ENCODE data around the gene TMEM119. TPM values are rescaled to one million over a fixed set of nuclear protein-coding genes. Genes with fewer than 3 reads are reported as not detected.
"Not testable (repeated sequence)": the region's sequence is repeated elsewhere in the genome, so short reads cannot be mapped to it uniquely, and the experiment has no call there.

TMEM119 gene
- total RNA-seq, 2 experiments from 2014 or later: 2.1 to 2.6 TPM

- peak overlapping the region; percentile 84 for H3K27ac Mint-ChIP-seq
- CTCF ChIA-PET: interaction anchor here (6.5 to 7.0 kb wide), 2 partner anchors 11 to 54 kb away, joined by 102 to 128 read pairs; partner anchors contain the start of genes ISCU and SELPLG
- peaks cover 0 to 10% of the 10 kb centered on the region in 2 experiments for H3K9me3 ChIP-seq (ENCODE audit: control insufficient read depth in 1 of 2, insufficient read depth in 1 of 2, low read length in 2 of 2)
- TF ChIP-seq CTCF (IDR thresholded peaks at IDR 0.05): no peak
- POLR2A ChIA-PET: interaction anchor here (1.0 to 8.6 kb wide), 6 partner anchors 12 to 237 kb away, joined by 3 to 186 read pairs (median 3); partner anchors contain the start of genes ISCU, SART3, SELPLG and SSH1
- peaks cover 60% of the 10 kb centered on the region for H3K36me3 ChIP-seq (ENCODE audit: insufficient read depth, low read length)
- no peak overlapping the region for H3K4me3 ChIP-seq (ENCODE audit: low read length)
- H3K4me3 Mint-ChIP-seq: no peak overlapping the region
- ATAC-seq (ENCODE audit: poor library complexity): no peak
- no peak overlapping the region for H3K27ac ChIP-seq (ENCODE audit: low read depth in 1 of 2, low read length in 2 of 2)
- H3K27me3 Mint-ChIP-seq: no peaks in the 10 kb centered on the region
- H3K9me3 Mint-ChIP-seq: no peaks in the 10 kb centered on the region
- intact Hi-C loops (cut with DNase I, micrococcal nuclease): loop anchor here in 1 of 2 experiments (10.0 kb wide), 1 partner anchor 856 kb away; the partner anchor contains the start of gene PRDM4
- peaks cover 93% of the 10 kb centered on the region for H3K36me3 Mint-ChIP-seq (ENCODE audit: low read depth)
- no peaks in the 10 kb centered on the region for H3K27me3 ChIP-seq (ENCODE audit: control insufficient read depth in 1 of 2, insufficient read depth in 2 of 2, low read length in 2 of 2)
- no peak for DNase-seq
- peaks cover 65% of the 10 kb centered on the region for H3K4me1 Mint-ChIP-seq (ENCODE audit: low read depth)
- H3K4me1 ChIP-seq (ENCODE audit: insufficient read depth, low read length): peaks cover 80% of the 10 kb centered on the region
These were observed 22.5 kb upstream of the TMEM119 start for GRCh38 chr12:108620236-108620879.

- TF ChIP-seq CTCF (IDR thresholded peaks at IDR 0.05): no peak
- Histone ChIP-seq H3K9me3 (ENCODE audit: control insufficient read depth in 1 of 2, insufficient read depth in 1 of 2, low read length in 2 of 2) (peaks cover 0 to 12% of the 10 kb centered on the region in 2 experiments), H3K4me1 (ENCODE audit: insufficient read depth, low read length) (peaks cover 72% of the 10 kb centered on the region), H3K36me3 (ENCODE audit: insufficient read depth, low read length) (peaks cover 52% of the 10 kb centered on the region), H3K27ac (ENCODE audit: low read depth in 1 of 2, low read length in 2 of 2) (no peak overlapping the region), H3K27me3 (ENCODE audit: control insufficient read depth in 1 of 2, insufficient read depth in 2 of 2, low read length in 2 of 2) (no peaks in the 10 kb centered on the region), H3K4me3 (ENCODE audit: low read length) (no peak overlapping the region)
- no peak for ATAC-seq (ENCODE audit: poor library complexity)
- ChIA-PET CTCF (interaction anchor here (1.1 to 7.0 kb wide), 7 partner anchors 12 to 185 kb away, joined by 3 to 128 read pairs (median 27); partner anchors contain the start of genes ISCU and SELPLG), POLR2A (interaction anchor here (0.8 to 8.6 kb wide), 6 partner anchors 13 to 184 kb away, joined by 3 to 186 read pairs (median 4); partner anchors contain the start of genes ISCU, SART3 and SELPLG)
- Mint-ChIP-seq H3K4me3 (no peak overlapping the region), H3K27ac (peak overlapping the region; percentile 84), H3K27me3 (no peaks in the 10 kb centered on the region), H3K9me3 (no peaks in the 10 kb centered on the region), H3K36me3 (ENCODE audit: low read depth) (peaks cover 85% of the 10 kb centered on the region), H3K4me1 (ENCODE audit: low read depth) (peaks cover 59% of the 10 kb centered on the region)
- no peak for DNase-seq
- intact Hi-C loops (cut with DNase I, micrococcal nuclease): loop anchor here in 1 of 2 experiments (2.0 to 10.0 kb wide), 4 partner anchors 13 to 855 kb away; partner anchors contain the start of genes FICD, PRDM4 and SELPLG
These were observed 21.7 kb upstream of the TMEM119 start for GRCh38 chr12:108619369-108620160.

GRCh38 chr12:108618953-108619274 lies 21.0 kb upstream of the TMEM119 start:
- not testable (repeated sequence) for H3K4me3 Mint-ChIP-seq; ATAC-seq (ENCODE audit: poor library complexity); DNase-seq; H3K4me3 ChIP-seq (ENCODE audit: low read length); H3K9me3 Mint-ChIP-seq; H3K27me3 Mint-ChIP-seq; H3K27me3 ChIP-seq (ENCODE audit: control insufficient read depth in 1 of 2, insufficient read depth in 2 of 2, low read length in 2 of 2)
- H3K36me3 ChIP-seq (ENCODE audit: insufficient read depth, low read length): peaks cover 46% of the 10 kb centered on the region
- peaks cover 59% of the 10 kb centered on the region for H3K4me1 Mint-ChIP-seq (ENCODE audit: low read depth)
- peak overlapping the region in 1 of 2 donors; percentile 80 for H3K27ac ChIP-seq (ENCODE audit: low read depth in 1 of 2, low read length in 2 of 2)
- intact Hi-C loops (cut with DNase I, micrococcal nuclease): loop anchor here (1.0 to 5.0 kb wide), 6 partner anchors 10 to 184 kb away; partner anchors contain the start of genes FICD (in 1 of the 2) and SELPLG (in 1 of the 2)
- H3K9me3 ChIP-seq (ENCODE audit: control insufficient read depth in 1 of 2, insufficient read depth in 1 of 2, low read length in 2 of 2): peaks cover 0 to 12% of the 10 kb centered on the region in 2 experiments
- H3K4me1 ChIP-seq (ENCODE audit: insufficient read depth, low read length): peaks cover 68% of the 10 kb centered on the region
- peaks cover 79% of the 10 kb centered on the region for H3K36me3 Mint-ChIP-seq (ENCODE audit: low read depth)
- POLR2A ChIA-PET: interaction anchor here (0.8 to 8.6 kb wide), 10 partner anchors 8 to 66 kb away, joined by 3 to 186 read pairs (median 16); partner anchors contain the start of genes ISCU, SART3 and SELPLG
- H3K27ac Mint-ChIP-seq: peak overlapping the region; percentile 84
- CTCF ChIA-PET: interaction anchor here (1.1 to 7.0 kb wide), 10 partner anchors 13 to 186 kb away, joined by 3 to 128 read pairs (median 12); partner anchors contain the start of genes ISCU and SELPLG

Data from CD4-positive, alpha-beta T cell (primary cell).